K562 (cell line): ENCODE results near the gene HMBS. TPM values are rescaled to one million over a fixed set of nuclear protein-coding genes. Genes with fewer than 3 reads are reported as not detected.

ENCODE experiments used
- CBFB ChIP-seq: sonication (generic); formaldehyde crosslinking; IDR thresholded peaks from 2 replicates; pipeline ENCODE4 v1.4.0; 2020; ENCODE audit warnings: mild to moderate bottlenecking, missing genetic modification reagents
- EWSR1 ChIP-seq: fragments of 450-650 bp; IDR thresholded peaks from 2 replicates; pipeline ENCODE4 v1.6.1; 2018; ENCODE audit warnings: borderline replicate concordance, mild to moderate bottlenecking, low read depth, moderate library complexity; ENCODE audit not compliant: partially characterized antibody
- HDAC1 ChIP-seq, 2 experiments: fragments of 450-650 bp; IDR thresholded peaks; 2 replicates each; pipeline ENCODE4 v1.6.1; 2016 to 2017; ENCODE audit warnings: inconsistent platforms in 1 of 2, mild to moderate bottlenecking in 1 of 2, moderate library complexity in 1 of 2
- KLF6 ChIP-seq: fragments of 250-450 bp; sonication (Bioruptor Pico); IDR thresholded peaks from 2 replicates; pipeline ENCODE4 v1.4.0; 2020; ENCODE audit warnings: mild to moderate bottlenecking, moderate library complexity, borderline replicate concordance
- POLR2B ChIP-seq: fragments of 450-650 bp; IDR thresholded peaks from 2 replicates; pipeline ENCODE4 v1.6.1; 2018; ENCODE audit warnings: low read depth; ENCODE audit not compliant: partially characterized antibody
- SLC30A9 ChIP-seq: fragments of 250-450 bp; sonication (Bioruptor Pico); IDR thresholded peaks from 2 replicates; pipeline ENCODE4 v1.8.0; 2022; ENCODE audit warnings: mild to moderate bottlenecking, moderate library complexity
- TEAD1 ChIP-seq, 2 experiments: fragments of 450-650 bp in 1 of 2; sonication (generic) in 1 of 2; formaldehyde crosslinking; IDR thresholded peaks; 2 replicates each; pipeline versions ENCODE4 v1.4.0 to v1.8.0; 2020 to 2022; ENCODE audit warnings: mild to moderate bottlenecking in 2 of 2, missing genetic modification reagents in 1 of 2
- ZNF174 ChIP-seq: fragments of 250-450 bp; sonication (Bioruptor Pico); IDR thresholded peaks from 2 replicates; pipeline ENCODE4 v1.4.0; 2020; ENCODE audit warnings: mild to moderate bottlenecking
- ZNF184 ChIP-seq: sonication (generic); formaldehyde crosslinking; IDR thresholded peaks from 2 replicates; pipeline ENCODE4 v1.5.0; 2020; ENCODE audit warnings: missing genetic modification reagents
- ZNF232 ChIP-seq: sonication (generic); formaldehyde crosslinking; IDR thresholded peaks from 2 replicates; pipeline ENCODE4 v1.8.0; 2022; ENCODE audit warnings: mild to moderate bottlenecking, missing genetic modification reagents
- ZNF354B ChIP-seq: fragments of 250-450 bp; sonication (Bioruptor Pico); IDR thresholded peaks from 2 replicates; pipeline ENCODE4 v1.4.0; 2020
- polyA plus RNA-seq, 8 experiments: library from polyadenylated mRNA; depleted of rRNA in 4 of 8; stranded (reverse) in 5 of 8; unstranded in 3 of 8; fragments of >200 nt; fragmentation: Nextera tagmentation in 2 of 8; fragmentation: Illumina TruSeq in 1 of 8; extraction: Ambion mirVana in 2 of 8; extraction: Trizol in 1 of 8; gene quantifications; 2 replicates each; pipeline versions ENCODE4 v1.2.1 to v1.2.3, GENCODE V29; 2011 to 2014; ENCODE audit warnings: inconsistent platforms in 1 of 8, missing spikeins in 1 of 8
- total RNA-seq, 7 experiments: library from RNA; depleted of rRNA in 6 of 7; stranded (reverse); fragments of >200 nt in 6 of 7; fragmentation: Illumina TruSeq in 2 of 7; extraction: Trizol in 2 of 7; gene quantifications; 2 replicates each; pipeline versions ENCODE4 v1.2.1 to v1.2.3, GENCODE V29; 2011 to 2021; ENCODE audit warnings: low replicate concordance in 1 of 7
- TF ChIP-seq, protein P1 (sequence below), 2 experiments: fragments of 450-650 bp in 1 of 2; sonication (generic) in 1 of 2; formaldehyde crosslinking in 1 of 2; IDR thresholded peaks; 2 replicates each; pipeline versions ENCODE4 v1.7.1 to v1.9.0; 2016 to 2022; ENCODE audit warnings: inconsistent platforms in 1 of 2, mild to moderate bottlenecking in 1 of 2, missing genetic modification reagents in 1 of 2
- TF ChIP-seq, protein P2 (sequence below): sonication (generic); formaldehyde crosslinking; IDR thresholded peaks from 2 replicates; pipeline ENCODE4 v1.8.0; 2022; ENCODE audit warnings: mild to moderate bottlenecking, missing genetic modification reagents

Gene HMBS
- total and polyA plus RNA-seq, 9 of the 15 experiments (the other 6 are each of a cell fraction or from before 2014, with no cell fraction given): 56.9 to 385 (median 286) TPM

GRCh38 chr11:119057000-119057769, 27.5 kb upstream of the HMBS start, which contains the start of gene HYOU1 (continued):
- no peak for TF ChIP-seq ZNF354B (CRISPR knock-in tag)
- TF ChIP-seq KLF6 (CRISPR knock-in tag): no peak
- TF ChIP-seq CBFB (CRISPR knock-in tag): no peak
- no peak for TF ChIP-seq ZNF232
- TF ChIP-seq HDAC1 (IDR thresholded peaks at IDR 0.05): peak in 1 of 2 experiments; percentile 68; a peak in 2 of 4 replicates
- no peak for TF ChIP-seq ZNF174 (CRISPR knock-in tag)
- no peak for TF ChIP-seq SLC30A9
- no peak for TF ChIP-seq ZNF184 (CRISPR knock-in tag)
- TF ChIP-seq EWSR1: no peak
- TF ChIP-seq, protein P1, sequence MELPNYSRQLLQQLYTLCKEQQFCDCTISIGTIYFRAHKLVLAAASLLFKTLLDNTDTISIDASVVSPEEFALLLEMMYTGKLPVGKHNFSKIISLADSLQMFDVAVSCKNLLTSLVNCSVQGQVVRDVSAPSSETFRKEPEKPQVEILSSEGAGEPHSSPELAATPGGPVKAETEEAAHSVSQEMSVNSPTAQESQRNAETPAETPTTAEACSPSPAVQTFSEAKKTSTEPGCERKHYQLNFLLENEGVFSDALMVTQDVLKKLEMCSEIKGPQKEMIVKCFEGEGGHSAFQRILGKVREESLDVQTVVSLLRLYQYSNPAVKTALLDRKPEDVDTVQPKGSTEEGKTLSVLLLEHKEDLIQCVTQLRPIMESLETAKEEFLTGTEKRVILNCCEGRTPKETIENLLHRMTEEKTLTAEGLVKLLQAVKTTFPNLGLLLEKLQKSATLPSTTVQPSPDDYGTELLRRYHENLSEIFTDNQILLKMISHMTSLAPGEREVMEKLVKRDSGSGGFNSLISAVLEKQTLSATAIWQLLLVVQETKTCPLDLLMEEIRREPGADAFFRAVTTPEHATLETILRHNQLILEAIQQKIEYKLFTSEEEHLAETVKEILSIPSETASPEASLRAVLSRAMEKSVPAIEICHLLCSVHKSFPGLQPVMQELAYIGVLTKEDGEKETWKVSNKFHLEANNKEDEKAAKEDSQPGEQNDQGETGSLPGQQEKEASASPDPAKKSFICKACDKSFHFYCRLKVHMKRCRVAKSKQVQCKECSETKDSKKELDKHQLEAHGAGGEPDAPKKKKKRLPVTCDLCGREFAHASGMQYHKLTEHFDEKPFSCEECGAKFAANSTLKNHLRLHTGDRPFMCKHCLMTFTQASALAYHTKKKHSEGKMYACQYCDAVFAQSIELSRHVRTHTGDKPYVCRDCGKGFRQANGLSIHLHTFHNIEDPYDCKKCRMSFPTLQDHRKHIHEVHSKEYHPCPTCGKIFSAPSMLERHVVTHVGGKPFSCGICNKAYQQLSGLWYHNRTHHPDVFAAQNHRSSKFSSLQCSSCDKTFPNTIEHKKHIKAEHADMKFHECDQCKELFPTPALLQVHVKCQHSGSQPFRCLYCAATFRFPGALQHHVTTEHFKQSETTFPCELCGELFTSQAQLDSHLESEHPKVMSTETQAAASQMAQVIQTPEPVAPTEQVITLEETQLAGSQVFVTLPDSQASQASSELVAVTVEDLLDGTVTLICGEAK (IDR thresholded peaks at IDR 0.05): peak; percentile 86
- TF ChIP-seq, protein P1 (CRISPR knock-in tag; IDR thresholded peaks at IDR 0.05): no peak
- peak; percentile 46 for TF ChIP-seq POLR2B
- no peak; a peak in 1 of 4 replicates for TF ChIP-seq TEAD1 (CRISPR knock-in tag; IDR thresholded peaks at IDR 0.05)
- TF ChIP-seq, protein P2, sequence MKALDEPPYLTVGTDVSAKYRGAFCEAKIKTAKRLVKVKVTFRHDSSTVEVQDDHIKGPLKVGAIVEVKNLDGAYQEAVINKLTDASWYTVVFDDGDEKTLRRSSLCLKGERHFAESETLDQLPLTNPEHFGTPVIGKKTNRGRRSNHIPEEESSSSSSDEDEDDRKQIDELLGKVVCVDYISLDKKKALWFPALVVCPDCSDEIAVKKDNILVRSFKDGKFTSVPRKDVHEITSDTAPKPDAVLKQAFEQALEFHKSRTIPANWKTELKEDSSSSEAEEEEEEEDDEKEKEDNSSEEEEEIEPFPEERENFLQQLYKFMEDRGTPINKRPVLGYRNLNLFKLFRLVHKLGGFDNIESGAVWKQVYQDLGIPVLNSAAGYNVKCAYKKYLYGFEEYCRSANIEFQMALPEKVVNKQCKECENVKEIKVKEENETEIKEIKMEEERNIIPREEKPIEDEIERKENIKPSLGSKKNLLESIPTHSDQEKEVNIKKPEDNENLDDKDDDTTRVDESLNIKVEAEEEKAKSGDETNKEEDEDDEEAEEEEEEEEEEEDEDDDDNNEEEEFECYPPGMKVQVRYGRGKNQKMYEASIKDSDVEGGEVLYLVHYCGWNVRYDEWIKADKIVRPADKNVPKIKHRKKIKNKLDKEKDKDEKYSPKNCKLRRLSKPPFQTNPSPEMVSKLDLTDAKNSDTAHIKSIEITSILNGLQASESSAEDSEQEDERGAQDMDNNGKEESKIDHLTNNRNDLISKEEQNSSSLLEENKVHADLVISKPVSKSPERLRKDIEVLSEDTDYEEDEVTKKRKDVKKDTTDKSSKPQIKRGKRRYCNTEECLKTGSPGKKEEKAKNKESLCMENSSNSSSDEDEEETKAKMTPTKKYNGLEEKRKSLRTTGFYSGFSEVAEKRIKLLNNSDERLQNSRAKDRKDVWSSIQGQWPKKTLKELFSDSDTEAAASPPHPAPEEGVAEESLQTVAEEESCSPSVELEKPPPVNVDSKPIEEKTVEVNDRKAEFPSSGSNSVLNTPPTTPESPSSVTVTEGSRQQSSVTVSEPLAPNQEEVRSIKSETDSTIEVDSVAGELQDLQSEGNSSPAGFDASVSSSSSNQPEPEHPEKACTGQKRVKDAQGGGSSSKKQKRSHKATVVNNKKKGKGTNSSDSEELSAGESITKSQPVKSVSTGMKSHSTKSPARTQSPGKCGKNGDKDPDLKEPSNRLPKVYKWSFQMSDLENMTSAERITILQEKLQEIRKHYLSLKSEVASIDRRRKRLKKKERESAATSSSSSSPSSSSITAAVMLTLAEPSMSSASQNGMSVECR (CRISPR knock-in tag): peak; percentile 14; the same call in 1 of the 2 replicates
